IMR-90 (cell line): ENCODE results near the gene KCNK15. TPM values are rescaled to one million over a fixed set of nuclear protein-coding genes. Genes with fewer than 3 reads are reported as not detected.

Source experiments
- ATAC-seq: fragments of 200-7000 bp; cut with Tn5 transposase; 2 replicates; pipeline ENCODE4 v1.9.1; 2020; ENCODE audit warnings: low read depth, mild to moderate bottlenecking, moderate library complexity
- BruUV-seq: library from RNA; stranded (reverse); fragments of 400-500 nt; replicated peaks from 2 replicates; lab custom pipeline; 2021; lab: Mats Ljungman, UMichigan
- CTCF ChIA-PET: fragments of 300-600 bp; formaldehyde crosslinking; extraction: SDS; loops from one replicate; lab custom pipeline; 2021; ENCODE audit warnings: antibody characterized with exemption; lab: Yijun Ruan, JAX
- POLR2A ChIA-PET: fragments of 300-600 bp; sonication (Branson Sonifier 250); formaldehyde crosslinking; loops from one replicate; lab custom pipeline; 2022; ENCODE audit warnings: antibody characterized with exemption; ENCODE audit not compliant: unreplicated experiment; lab: Charles Lee
- DNase-seq: peaks from one replicate; pipeline ENCODE4 v3.0.0; 2013
- H2AFZ ChIP-seq: replicated peaks from 2 replicates; pipeline ENCODE3; 2013; ENCODE audit warnings: low read length, mild to moderate bottlenecking; ENCODE audit not compliant: poor library complexity
- H2AK5ac ChIP-seq: 2 replicates; pipeline ENCODE4 v1.6.1; 2013; ENCODE audit warnings: low read depth, low read length, inconsistent platforms
- H2AK9ac ChIP-seq: replicated peaks from 2 replicates; pipeline ENCODE3; 2013; ENCODE audit warnings: mild to moderate bottlenecking, low read depth, low read length, moderate library complexity; ENCODE audit not compliant: poor library complexity
- H2BK120ac ChIP-seq: 2 replicates; pipeline ENCODE4 v1.6.1; 2013; ENCODE audit warnings: low read depth, low read length, inconsistent platforms
- H2BK15ac ChIP-seq: 3 replicates; pipeline ENCODE4 v1.6.1; 2013; ENCODE audit warnings: low read depth, low read length, inconsistent platforms
- H2BK20ac ChIP-seq: 2 replicates; pipeline ENCODE4 v1.6.1; 2013; ENCODE audit warnings: low read depth, mild to moderate bottlenecking, inconsistent platforms, low read length, moderate library complexity
- H2BK5ac ChIP-seq: 2 replicates; pipeline ENCODE4 v1.6.1; 2013; ENCODE audit warnings: mild to moderate bottlenecking, low read depth, low read length, inconsistent platforms; ENCODE audit not compliant: poor library complexity, severe bottlenecking
- H3K14ac ChIP-seq: replicated peaks from 2 replicates; pipeline ENCODE4 v1.6.1; 2013; ENCODE audit warnings: low read depth, low read length, inconsistent platforms
- H3K18ac ChIP-seq: 2 replicates; pipeline ENCODE4 v1.6.1; 2013; ENCODE audit warnings: low read depth, low read length, control low read depth
- H3K23ac ChIP-seq: 2 replicates; pipeline ENCODE4 v1.6.1; 2013; ENCODE audit warnings: low read depth, low read length, inconsistent platforms
- H3K27ac ChIP-seq: 2 replicates; pipeline ENCODE4 v1.5.1; 2013; ENCODE audit warnings: mild to moderate bottlenecking, control low read depth, low read length; ENCODE audit not compliant: insufficient read depth
- H3K27me3 ChIP-seq: 2 replicates; pipeline ENCODE4 v1.6.1; 2013; ENCODE audit warnings: low read length; ENCODE audit not compliant: control insufficient read depth, insufficient read depth
- H3K36me3 ChIP-seq: 2 replicates; pipeline ENCODE4 v1.6.1; 2013; ENCODE audit warnings: low read length, mixed read lengths; ENCODE audit not compliant: control insufficient read depth, insufficient read depth
- H3K4ac ChIP-seq: 2 replicates; pipeline ENCODE4 v1.6.1; 2013; ENCODE audit warnings: low read depth, low read length, inconsistent platforms
- H3K4me1 ChIP-seq: 2 replicates; pipeline ENCODE4 v1.6.1; 2013; ENCODE audit warnings: low read length, mixed read lengths; ENCODE audit not compliant: control insufficient read depth, insufficient read depth
- H3K4me2 ChIP-seq: 2 replicates; pipeline ENCODE4 v1.6.1; 2013; ENCODE audit warnings: low read depth, mild to moderate bottlenecking, control low read depth, low read length, moderate library complexity
- H3K4me3 ChIP-seq: 2 replicates; pipeline ENCODE4 v1.5.1; 2013; ENCODE audit warnings: low read depth, mild to moderate bottlenecking, control low read depth, low read length, moderate library complexity; ENCODE audit not compliant: insufficient read depth
- H3K56ac ChIP-seq: 2 replicates; pipeline ENCODE4 v1.6.1; 2013; ENCODE audit warnings: low read length, inconsistent platforms; ENCODE audit not compliant: insufficient read depth; ENCODE audit errors: extremely low read depth
- H3K79me1 ChIP-seq, 2 experiments: 2 replicates each; pipeline ENCODE4 v1.6.1; 2013; ENCODE audit warnings: low read length in 2 of 2, inconsistent platforms in 1 of 2, low read depth in 1 of 2
- H3K9ac ChIP-seq: 2 replicates; pipeline ENCODE4 v1.6.1; 2013; ENCODE audit warnings: low read depth, low read length, control low read depth
- H3K9me1 ChIP-seq: 2 replicates; pipeline ENCODE4 v1.6.1; 2013; ENCODE audit warnings: low read length, inconsistent platforms; ENCODE audit not compliant: insufficient read depth
- H3K9me3 ChIP-seq: 2 replicates; pipeline ENCODE4 v1.6.1; 2013; ENCODE audit warnings: low read length; ENCODE audit not compliant: control insufficient read depth, insufficient read depth
- H4K20me1 ChIP-seq: 2 replicates; pipeline ENCODE4 v1.6.1; 2013; ENCODE audit warnings: low read length, inconsistent platforms; ENCODE audit not compliant: insufficient read depth
- H4K5ac ChIP-seq: 2 replicates; pipeline ENCODE4 v1.6.1; 2013; ENCODE audit warnings: mild to moderate bottlenecking, low read depth, low read length, control low read depth
- H4K8ac ChIP-seq, 2 experiments: 2 replicates each; pipeline ENCODE4 v1.6.1; 2013; ENCODE audit warnings: low read depth in 2 of 2, low read length in 2 of 2, control low read depth in 1 of 2, inconsistent platforms in 1 of 2
- H4K91ac ChIP-seq: 2 replicates; pipeline ENCODE4 v1.6.1; 2013; ENCODE audit warnings: low read depth, low read length, inconsistent platforms; ENCODE audit not compliant: insufficient read depth
- CHD1 ChIP-seq: IDR thresholded peaks from 2 replicates; pipeline ENCODE4 v1.6.1; 2012; ENCODE audit warnings: low read depth, low read length, improper control_type of control experiment
- CTCF ChIP-seq: conservative IDR thresholded peaks from 2 replicates; pipeline ENCODE4 v1.5.1; 2012; ENCODE audit warnings: mild to moderate bottlenecking, low read depth, low read length, improper control_type of control experiment
- MAFK ChIP-seq: IDR thresholded peaks from 2 replicates; pipeline ENCODE4 v1.6.1; 2012; ENCODE audit warnings: low read depth, low read length, improper control_type of control experiment
- POLR2A ChIP-seq: IDR thresholded peaks from 2 replicates; pipeline ENCODE4 v1.6.1; 2012; ENCODE audit warnings: mild to moderate bottlenecking, low read depth, low read length
- RAD21 ChIP-seq: IDR thresholded peaks from 2 replicates; pipeline ENCODE4 v1.6.1; 2012; ENCODE audit warnings: low read length, improper control_type of control experiment
- RCOR1 ChIP-seq: IDR thresholded peaks from 2 replicates; pipeline ENCODE4 v1.6.1; 2012; ENCODE audit warnings: mild to moderate bottlenecking, low read length, improper control_type of control experiment; ENCODE audit not compliant: insufficient replicate concordance
- SMC3 ChIP-seq: fragments of 150-350 bp; IDR thresholded peaks from 2 replicates; pipeline ENCODE4 v1.6.1; 2016; ENCODE audit warnings: low read depth, mild to moderate bottlenecking, antibody characterized with exemption, low read length, moderate library complexity
- WGBS, 2 experiments: methylation state at CpG; one replicate each; pipeline versions ENCODE4 v1.1.5 to v1.1.7; 2013; ENCODE audit warnings: missing lambda C conversion rate in 2 of 2; ENCODE audit not compliant: insufficient read length in 1 of 2; ENCODE audit errors: extremely low coverage in 2 of 2; 5-methylcytosine and 5-hydroxymethylcytosine counted together
- dilution Hi-C: fragments of 300-500 bp; cut with HindIII; formaldehyde crosslinking; loops from one replicate; pipeline ENCODE4 v1.14.3; 2018; ENCODE audit warnings: low sequenced_read_pairs; ENCODE audit not compliant: unreplicated experiment
- in situ Hi-C: fragments of 300-500 bp; cut with MboI; formaldehyde crosslinking; loops from 3 replicates; pipeline ENCODE4 v1.14.3; 2019; ENCODE audit warnings: low sequenced_read_pairs, inconsistent platforms, mixed read lengths
- intact Hi-C: fragments of 100-400 bp; cut with micrococcal nuclease; formaldehyde crosslinking; loops from 2 replicates; pipeline ENCODE4 v1.10.0; 2022
- polyA plus RNA-seq, 3 experiments: library from polyadenylated mRNA; depleted of rRNA; stranded (reverse); fragments of >200 nt; gene quantifications; 2 replicates each; pipeline ENCODE4 v1.2.3, GENCODE V29; 2012; ENCODE audit warnings: low replicate concordance in 1 of 3
- total RNA-seq: library from RNA; depleted of rRNA; stranded (reverse); fragments of >200 nt; gene quantifications from 2 replicates; pipeline ENCODE4 v1.2.3, GENCODE V29; 2012

Gene KCNK15
- total and polyA plus RNA-seq, 2 of the 4 experiments (the other 2 are of a cell fraction), result not detected

GRCh38 chr20:44733341-44734069 is 12.2 kb upstream of the KCNK15 start:
- POLR2A ChIA-PET, result no interaction called here
- CTCF ChIA-PET, result interaction anchor here (0.6 to 2.6 kb wide), 7 partner anchors 12 to 240 kb away, joined by 3 to 31 read pairs (median 3); no protein-coding TSS in a partner anchor
- H3K79me1 ChIP-seq, result no peaks in the 10 kb centered on the region
- H3K27me3 ChIP-seq, result no peaks in the 10 kb centered on the region
- in situ Hi-C loops, result loop anchor here (5.0 kb wide), 1 partner anchor 46 kb away; no protein-coding TSS in a partner anchor
- H3K56ac ChIP-seq, result peak overlapping the region; percentile 4; the same call in 1 of the 2 replicates
- H3K9me1 ChIP-seq, result no peaks in the 10 kb centered on the region; the same call in 1 of the 2 replicates
- H2AK9ac ChIP-seq, result no peak overlapping the region
- no peak overlapping the region for H2BK5ac ChIP-seq
- TF ChIP-seq RAD21 (peak; percentile 99), CHD1 (no peak), CTCF (peak; percentile 97), SMC3 (peak; percentile 100), POLR2A (0 out of 2 replicates have a peak, but pooled peaks have one; percentile 53), RCOR1 (no peak), MAFK (no peak)
- H3K18ac ChIP-seq, result no peak overlapping the region
- H3K27ac ChIP-seq, result no peak overlapping the region
- no peaks in the 10 kb centered on the region for H4K20me1 ChIP-seq
- no peak overlapping the region for H3K23ac ChIP-seq
- no peak overlapping the region for H3K4me2 ChIP-seq
- no peak overlapping the region for H4K5ac ChIP-seq
- H2AFZ ChIP-seq, result peak overlapping the region; percentile 70
- H3K9ac ChIP-seq, result no peak overlapping the region
- no peak overlapping the region for H3K4ac ChIP-seq
- H3K14ac ChIP-seq, result no peak overlapping the region
- BruUV-seq, result no TSS peak
- H4K91ac ChIP-seq, result 0 out of 2 replicates have a peak overlapping the region, but pooled peaks have one; percentile 60
- H3K9me3 ChIP-seq, result no peaks in the 10 kb centered on the region
- H4K8ac ChIP-seq, result no peak overlapping the region
- peak overlapping the region; percentile 35; the same call in 1 of the 3 replicates for H2BK15ac ChIP-seq
- intact Hi-C loops, result loop anchor here (1.0 to 5.0 kb wide), 3 partner anchors 48 to 351 kb away; no protein-coding TSS in a partner anchor
- DNase-seq (peak; percentile 65), ATAC-seq (peak; percentile 73)
- dilution Hi-C loops, result no loop called here
- H2BK120ac ChIP-seq, result peak overlapping the region; percentile 49; the same call in 1 of the 2 replicates
- H3K36me3 ChIP-seq, result no peaks in the 10 kb centered on the region
- no peak overlapping the region for H3K4me3 ChIP-seq
- 33% methylated on average over 2 of the region's 7 CpGs; no CpG with 5 or more reads in 1 of the 2 experiments for whole genome bisulfite sequencing, 2 experiments
- peaks cover 17% of the 10 kb centered on the region for H3K4me1 ChIP-seq
- H2AK5ac ChIP-seq, result peak overlapping the region; percentile 88
- H2BK20ac ChIP-seq, result peak overlapping the region; percentile 51; the same call in 1 of the 2 replicates
